NCI-H2029 treated with DMSO at 0.1 percent for 48 hours (cell line): ENCODE measurements around the gene CD177.
"Not testable (repeated sequence)": the region's sequence is repeated elsewhere in the genome, so short reads cannot be mapped to it uniquely, and the experiment has no call there.

Source experiments
- DNase-seq: peaks from one replicate; lab custom pipeline; 2025; lab: John Stamatoyannopoulos, UW

The CD177 gene, protein sequence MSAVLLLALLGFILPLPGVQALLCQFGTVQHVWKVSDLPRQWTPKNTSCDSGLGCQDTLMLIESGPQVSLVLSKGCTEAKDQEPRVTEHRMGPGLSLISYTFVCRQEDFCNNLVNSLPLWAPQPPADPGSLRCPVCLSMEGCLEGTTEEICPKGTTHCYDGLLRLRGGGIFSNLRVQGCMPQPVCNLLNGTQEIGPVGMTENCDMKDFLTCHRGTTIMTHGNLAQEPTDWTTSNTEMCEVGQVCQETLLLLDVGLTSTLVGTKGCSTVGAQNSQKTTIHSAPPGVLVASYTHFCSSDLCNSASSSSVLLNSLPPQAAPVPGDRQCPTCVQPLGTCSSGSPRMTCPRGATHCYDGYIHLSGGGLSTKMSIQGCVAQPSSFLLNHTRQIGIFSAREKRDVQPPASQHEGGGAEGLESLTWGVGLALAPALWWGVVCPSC

DNA sequence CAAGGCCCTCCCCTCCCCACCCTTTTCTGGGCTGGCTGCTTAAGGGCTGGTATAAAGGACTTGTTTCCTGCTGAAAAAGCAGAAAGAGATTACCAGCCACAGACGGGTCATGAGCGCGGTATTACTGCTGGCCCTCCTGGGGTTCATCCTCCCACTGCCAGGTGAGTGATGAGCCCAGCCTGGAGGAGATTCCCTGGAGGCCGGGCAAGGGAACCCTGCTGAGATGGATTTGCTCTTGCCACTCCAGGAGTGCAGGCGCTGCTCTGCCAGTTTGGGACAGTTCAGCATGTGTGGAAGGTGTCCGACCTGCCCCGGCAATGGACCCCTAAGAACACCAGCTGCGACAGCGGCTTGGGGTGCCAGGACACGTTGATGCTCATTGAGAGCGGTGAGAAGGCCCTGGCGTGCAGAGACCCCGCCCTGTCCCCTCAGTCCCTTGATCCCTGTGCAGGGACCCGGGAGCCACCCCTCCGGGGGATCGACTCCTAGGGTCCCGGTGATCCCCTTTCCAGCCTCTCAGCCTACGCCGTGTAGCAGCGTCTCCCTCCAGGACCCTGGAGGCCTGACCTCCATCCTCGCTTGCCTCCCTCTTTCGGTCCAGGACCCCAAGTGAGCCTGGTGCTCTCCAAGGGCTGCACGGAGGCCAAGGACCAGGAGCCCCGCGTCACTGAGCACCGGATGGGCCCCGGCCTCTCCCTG lies at the start of gene CD177:
Gene CD177 (plus strand): TSS at position 81 of the 699 bp plus-strand sequence. CDS start 29 bp downstream, at position 110.
- DNase-seq, result no peak

DNA sequence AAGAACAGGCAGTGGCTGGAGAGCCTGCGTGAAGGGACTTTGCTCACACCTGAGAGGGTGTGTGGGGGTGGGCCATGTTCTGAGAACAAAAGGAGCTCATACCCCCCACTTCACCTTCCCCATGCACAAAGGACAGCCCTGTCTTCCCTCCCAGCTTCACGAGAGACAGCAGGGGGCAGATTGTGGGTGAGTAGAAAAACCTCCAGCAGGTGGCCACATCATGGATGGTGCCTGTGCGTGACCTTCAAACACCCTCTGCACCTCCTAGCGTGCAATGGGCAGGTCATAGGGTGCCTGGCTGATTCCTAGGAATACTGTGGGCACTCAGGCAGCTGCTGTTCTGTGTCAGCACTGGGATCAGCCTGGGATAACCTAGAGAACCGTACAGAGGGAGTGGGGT lies 47.8 kb upstream of the CD177 start:
- no peak for DNase-seq

DNA sequence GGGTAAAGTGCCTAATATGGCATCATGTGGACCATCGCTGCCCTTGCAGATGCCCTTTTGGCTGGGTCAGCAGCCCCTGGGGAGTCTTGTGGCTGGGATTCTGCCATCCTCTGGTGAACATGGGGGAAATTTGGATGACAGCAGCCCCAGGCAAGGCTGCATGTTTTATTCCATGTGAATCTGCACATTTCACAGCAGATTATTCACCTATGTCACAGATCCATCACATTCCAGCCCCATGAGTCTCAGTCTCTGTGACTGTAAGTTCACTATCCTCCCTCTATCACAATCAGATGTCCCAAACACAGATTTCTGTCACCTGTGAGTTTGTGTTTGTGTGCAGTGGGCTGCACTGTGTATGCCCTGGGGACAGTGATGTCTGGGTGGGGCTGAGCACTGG lies 47.4 kb upstream of the CD177 start:
- DNase-seq, result no peak

DNA sequence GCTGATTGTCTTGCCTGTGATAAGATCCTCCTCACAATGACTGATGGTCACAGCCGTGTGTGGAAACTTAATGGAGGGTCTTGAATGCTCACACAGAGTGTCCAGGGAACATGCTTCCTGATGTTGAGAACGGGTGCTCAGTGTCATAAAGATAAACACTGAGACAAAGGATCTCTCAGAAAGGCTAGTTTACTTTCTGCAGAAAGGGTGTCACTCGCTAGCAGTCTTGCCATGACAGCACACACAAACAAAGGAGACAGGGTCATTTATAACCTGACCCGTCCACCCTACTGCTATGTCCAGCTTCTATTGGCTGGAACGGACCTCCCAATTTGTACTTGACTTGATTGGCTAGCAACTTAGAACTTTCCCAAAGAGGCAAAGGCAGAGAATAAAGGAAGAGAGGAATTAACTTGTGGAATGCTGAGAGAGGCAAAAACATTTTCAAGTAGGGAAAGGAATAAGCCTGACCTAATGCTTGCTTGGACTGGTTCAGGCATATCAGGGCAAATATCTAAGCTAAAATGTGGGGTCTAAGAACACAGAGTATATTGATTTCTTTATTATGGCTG lies 45.2 kb upstream of the CD177 start:
- DNase-seq, result no peak

DNA sequence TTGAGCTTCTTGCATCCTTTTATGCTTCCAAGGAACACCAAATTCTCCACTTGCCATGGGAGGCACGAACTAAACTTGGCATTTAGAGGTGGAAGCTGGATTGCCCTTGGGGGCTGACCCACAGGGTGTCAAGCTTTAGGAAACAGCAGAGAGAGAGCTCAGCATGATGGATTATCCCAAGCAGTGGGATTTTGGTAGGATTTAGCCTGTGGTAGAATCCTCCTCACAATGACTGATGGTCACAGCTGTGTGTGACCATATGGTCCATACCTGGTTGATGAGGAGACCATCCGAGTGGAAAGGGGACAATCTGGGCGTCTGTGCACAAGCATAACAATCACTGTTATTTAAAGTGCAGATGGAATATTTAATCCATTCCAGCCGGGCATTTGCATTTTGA lies 44.0 kb upstream of the CD177 start:
- no peak for DNase-seq

DNA sequence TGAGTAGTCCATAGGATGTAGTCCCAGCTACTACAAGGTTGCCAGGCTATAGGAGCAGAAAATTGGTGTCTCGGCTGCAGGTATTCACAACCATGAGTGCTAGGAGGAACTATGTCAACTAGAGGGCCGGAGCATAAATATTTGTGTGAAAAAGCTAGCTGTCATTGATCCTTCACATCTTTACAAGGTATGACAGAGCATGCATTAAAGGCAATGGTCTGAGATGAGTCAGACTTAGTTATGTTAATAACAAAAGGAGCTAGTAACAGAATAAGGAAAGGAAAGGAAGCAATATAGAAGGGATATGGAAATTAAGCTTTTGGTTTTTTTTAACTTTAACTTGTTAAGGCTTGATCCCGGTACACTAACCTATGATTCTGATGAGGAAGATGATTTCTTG lies 43.3 kb upstream of the CD177 start:
- DNase-seq, result no peak

DNA sequence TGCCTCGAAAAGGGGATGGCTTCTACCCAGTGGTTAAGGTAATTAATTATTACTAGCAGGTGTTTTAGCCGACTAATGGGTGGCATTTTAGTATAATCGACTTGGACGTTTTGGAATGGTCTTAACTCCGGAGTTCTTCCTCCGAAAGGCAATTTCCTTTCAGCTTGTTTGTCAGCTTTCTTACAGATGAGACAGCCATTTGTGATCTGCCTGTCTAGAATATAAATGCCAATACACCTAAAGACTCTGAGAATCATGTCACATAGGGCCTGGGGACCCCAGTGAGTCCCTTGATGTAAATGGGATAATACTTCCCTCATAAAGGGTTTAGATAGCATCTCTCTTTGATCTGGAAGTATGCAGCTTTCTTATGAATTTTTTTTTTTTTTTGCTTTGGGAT lies 42.2 kb upstream of the CD177 start:
- DNase-seq, result no peak

DNA sequence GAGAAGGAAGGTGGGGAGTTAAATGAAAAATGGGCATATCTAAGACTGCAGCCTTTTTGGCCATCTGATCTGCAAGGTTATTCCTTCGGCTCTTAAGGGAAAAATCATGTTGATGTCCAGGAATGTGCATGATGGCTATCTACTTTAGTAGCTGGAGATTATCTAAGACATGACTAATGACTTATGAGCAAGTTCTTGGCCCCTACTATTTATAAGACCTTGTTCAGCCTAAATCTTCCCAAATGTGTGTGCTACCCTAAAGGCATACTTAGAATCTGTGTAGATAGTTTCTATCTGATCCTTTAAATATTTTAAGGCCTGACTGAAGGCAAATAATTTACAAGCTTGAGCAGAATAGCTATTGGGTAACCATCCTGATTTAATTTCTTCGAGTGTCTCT lies 41.8 kb upstream of the CD177 start:
- DNase-seq, result no peak

DNA sequence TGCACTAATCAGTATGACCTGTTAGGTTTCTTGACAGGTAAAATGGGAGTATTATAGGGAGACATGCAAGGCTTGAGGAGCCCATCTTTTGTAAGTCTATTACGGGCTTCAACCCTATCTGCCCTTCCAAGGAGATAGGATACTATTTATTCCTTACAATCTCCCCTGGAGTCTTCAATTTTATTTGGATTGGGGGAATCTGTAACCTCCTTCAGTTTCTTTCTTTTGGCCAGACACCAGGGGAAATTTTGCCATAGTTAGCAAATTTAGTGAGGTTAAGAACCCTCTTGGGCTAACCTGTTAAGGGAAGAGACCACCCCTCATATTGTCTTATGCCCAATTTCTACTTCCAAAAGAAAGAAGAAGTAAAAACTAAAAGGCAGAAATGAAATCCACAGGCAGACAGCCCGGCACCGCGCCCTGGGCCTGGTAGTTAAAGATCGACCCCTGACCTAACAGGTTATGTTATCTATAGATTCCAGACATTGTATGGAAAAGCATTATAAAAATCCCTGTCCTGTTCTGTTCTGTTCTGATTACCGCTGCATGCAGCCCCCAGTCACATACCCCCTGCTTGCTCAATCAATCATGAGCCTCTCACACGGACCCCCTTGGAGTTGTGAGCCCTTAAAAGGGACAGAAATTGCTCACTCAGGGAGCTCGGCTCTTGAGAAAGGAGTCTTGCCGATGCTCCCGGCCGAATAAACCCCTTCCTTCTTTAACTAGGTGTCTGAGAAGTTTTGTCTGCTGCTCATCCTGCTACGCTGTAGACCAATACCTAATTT lies 39.6 kb upstream of the CD177 start:
- DNase-seq, result no peak

DNA sequence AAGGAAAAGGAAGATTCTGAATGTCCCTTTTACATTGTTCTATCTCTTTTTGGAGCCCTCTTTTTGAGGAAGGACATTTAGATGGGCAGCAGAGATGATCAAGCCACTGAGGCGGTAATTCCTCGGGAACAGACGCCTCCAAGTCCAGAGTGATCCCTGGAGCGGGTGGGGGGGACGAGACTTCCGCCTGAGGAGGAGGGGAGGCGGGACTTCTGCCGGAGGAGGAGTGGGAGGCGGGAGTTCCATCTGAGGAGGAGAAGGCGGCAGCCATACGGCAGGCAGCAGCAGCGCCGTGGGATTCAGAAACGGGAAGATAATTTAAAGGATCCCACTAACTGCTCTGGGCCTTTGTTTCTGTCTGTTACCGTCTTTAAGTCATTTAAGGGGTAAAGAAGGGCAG lies 37.6 kb upstream of the CD177 start:
- DNase-seq, result no peak

DNA sequence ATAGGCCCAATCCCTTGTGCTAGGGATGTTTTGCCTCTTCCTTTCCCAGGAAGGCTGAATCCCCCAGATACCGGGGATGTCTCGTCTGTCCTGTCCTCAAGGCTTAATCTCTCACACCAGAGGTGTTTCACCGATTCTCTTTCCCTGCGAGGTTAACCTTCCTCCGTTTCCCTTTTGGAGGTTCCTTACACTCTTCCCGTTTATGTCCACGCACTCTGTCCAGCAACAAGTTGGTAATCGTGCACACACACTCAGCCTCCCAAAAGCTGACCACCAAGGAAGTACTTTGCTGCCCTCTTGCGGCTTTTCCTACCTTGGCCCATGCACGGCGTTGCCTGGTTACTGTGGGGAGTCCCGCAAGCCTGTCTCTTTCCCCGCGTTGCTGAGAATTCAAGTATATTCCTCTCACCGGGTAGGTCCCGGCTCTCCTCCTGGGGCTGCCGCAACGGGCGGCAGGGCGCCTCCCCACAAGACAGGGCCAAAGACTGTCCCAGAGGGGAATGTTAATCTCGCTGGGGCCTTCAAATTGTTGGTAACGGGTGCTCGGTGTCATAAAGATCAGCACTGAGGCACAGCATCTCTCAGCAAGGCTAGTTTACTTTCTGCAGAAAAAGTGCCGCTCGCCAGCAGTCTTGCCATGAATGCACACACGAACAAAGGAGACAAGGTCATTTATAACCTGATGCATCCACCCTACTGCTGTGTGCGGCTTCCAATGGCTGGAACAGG lies 36.7 kb upstream of the CD177 start:
- peak; percentile 32 for DNase-seq

DNA sequence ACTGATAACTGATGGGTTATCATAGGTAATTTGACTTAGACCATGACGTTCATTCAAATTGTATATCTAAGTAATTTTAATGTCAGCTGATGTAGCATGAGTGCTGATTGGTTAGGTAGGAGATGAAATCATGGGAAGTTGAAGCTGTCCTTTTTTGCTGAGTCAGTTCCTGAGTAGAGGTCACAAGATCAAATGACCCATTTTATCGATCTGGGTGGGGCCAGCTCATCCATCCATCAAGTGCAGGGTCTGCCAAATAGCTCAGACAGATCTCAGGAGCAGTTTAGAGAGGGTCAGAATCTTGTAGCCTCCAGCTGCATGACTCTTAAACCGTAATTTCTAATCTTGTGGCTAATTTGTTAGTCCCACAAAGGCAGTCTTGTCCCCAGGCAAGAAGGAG lies 35.3 kb upstream of the CD177 start:
- DNase-seq, result no peak

DNA sequence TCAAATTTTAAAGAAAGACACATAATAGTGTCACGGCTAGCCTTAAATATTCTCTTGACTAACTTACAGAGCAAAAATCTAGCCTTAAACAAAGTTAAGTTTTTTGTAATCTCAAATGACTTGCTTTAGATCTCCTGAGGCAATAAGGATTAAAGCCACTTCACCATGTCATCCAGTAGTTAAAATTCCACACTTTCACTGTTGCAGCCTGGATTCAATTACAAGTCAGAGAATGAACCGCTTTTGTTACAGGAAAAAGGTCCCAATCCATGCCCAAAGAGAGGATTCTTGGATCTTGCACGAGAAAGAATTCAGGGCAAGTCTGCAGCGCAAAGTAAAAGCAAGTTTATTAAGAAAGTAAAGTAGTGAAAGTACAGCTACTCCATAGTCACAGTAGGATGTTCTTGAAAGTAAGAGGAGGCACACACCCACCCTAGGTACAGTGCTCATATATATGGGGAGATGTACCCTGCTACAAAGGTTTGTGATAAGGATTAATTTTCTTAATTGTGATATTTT lies 34.6 kb upstream of the CD177 start:
- no peak for DNase-seq

DNA sequence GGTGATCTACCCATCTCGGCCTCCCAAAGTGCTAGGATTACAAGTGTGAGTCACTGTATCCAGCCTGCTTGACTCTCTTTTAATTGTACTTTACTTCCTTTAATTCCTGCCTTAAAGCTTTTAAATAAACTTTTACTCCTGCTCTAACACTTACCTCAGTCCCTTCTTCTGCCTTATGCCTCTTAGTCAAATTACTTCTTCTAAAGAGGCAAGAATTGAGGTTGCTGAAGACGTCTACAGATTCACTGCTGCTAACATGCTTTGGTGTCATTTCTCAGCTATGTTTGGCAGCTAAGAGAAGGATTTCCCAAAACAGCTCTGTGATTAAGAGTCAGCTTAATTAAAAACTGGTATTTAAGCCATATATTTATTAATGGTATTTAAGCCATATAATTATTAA lies 32.9 kb upstream of the CD177 start:
- DNase-seq, result no peak

DNA sequence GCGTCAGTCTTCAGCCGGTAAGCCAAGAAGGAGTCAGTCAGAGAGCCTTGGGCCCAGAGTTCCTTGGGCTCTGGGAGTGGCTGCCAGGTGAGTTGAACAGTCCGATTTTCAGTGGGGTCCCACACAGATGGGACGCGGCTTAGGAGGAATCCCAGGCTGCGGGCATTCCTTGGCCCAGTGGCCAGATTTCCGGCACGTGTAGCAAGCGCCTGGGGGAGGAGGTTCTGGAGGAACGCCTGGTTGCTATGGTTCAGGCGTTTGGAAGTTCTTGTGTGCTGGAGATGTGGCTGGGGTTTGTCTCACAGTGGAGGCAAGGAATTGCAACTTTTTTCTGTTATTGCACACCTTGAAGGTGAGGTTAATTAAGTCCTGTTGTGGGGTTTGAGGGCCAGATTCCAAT lies 26.7 kb upstream of the CD177 start:
- not testable (repeated sequence) for DNase-seq

DNA sequence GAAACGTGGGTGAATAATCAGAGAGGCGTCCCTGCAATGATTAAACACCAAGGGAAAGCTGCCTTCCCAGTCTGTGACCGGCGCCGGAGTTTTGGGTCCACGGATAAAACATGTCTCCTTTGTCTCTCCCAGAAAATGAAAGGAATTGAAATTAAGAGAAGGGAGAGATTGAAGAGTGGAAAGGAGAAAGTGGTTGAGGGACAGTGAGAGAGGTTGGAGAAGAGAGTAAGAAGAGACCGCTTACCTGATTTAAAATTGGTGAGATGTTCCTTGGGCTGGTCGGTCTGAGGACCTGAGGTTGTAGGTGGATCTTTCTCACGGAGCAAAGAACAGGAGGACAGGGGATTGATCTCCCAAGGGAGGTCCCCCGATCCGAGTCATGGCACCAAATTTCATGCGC lies 24.9 kb upstream of the CD177 start:
- DNase-seq, result not testable (repeated sequence)

DNA sequence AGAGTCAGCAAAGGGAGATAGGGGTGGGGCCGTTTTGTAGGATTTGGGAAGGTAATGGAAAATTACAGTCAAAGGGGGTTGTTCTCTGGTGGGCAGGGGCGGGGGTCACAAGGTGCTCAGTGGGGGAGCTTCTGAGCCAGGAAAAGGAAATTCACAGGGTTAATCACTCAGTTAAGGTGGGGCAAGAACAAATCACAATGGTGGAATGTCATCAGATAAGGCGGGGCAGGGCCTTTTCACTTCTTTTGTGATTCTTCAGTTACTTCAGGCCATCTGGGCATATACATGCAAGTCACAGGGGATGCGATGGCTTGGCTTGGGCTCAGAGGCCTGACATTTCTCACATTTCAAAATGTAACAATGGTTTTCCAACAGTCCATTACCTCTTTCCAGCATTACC lies 24.4 kb upstream of the CD177 start:
- not testable (repeated sequence) for DNase-seq

DNA sequence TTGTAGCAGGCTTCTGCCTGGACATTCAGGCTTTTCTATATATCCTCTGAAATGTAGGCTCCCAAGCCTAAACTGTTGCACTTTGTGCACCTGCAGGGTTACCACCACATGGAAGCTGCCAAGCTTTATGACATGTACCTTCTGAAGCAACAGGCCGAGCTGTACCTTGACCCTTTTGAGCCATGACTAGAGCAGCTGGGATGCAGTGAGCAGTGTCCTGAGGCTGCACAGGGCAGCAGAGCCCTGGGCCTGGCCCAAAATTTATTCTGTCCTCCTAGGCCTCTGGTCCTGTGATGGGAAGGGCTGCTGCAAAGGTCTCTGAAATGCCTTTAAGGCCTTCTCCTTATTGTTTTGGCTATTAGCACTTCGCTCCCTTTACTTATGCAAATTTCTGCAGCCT lies 23.5 kb upstream of the CD177 start:
- DNase-seq, result no peak

DNA sequence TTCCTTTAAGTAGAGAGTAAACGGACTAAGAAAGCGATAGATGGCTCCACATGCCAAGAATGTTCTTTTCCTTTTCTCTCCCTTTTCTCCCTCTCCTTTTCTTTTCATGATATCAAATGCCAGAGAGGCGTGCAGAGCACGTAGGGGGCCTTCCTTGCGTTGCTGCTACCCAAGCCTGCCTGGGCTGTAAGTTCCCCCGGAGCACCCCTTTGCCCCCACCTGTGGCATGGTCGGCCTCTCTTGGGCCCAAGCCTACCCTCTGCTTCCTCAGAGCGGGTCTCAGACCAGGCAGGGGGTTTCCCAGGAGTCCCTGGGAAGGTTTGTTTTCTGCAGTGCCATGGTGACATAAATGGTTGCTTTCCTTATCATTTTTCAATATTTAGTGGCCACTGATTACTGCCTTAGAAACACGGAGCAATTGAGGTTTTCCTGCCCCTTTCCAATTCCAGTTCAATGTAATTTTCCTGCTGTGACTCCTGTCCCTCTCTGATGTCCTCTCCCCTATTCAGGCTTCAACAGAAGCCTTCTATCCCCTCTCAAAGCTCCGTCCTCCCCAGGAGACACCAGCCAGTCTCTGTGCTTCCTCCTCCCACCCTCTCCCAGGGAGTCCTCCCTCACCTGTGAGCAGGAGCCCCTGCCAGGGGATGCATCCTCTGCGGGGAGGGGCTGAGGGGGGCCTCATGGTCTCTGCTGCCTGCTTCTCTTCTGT lies 22.6 kb upstream of the CD177 start:
- DNase-seq, result no peak

DNA sequence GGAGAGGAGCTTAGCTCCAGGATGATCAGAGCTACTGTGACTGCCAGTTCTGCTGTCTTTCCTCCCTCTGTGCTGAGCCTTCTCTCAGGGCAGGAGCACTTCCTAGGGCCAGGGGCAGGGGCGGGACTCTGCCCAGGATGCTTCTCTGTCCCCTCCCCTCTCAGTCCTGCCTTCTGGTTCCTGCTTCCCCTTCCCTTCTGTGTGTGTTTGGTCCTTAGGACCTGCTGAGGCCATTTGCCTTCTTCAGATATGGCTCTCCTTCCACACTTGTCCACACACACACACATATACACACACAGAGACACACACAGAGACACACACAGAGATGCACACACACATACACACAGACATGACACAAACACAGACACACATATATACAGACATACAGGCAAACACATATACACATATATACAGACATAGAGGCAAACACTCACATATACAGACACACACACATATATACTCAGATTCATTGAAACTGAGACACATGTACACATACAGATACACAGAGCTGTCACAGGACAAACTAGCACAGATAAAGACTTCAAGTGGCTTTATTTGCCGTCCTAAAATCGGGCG lies 22.0 kb upstream of the CD177 start:
- DNase-seq, result no peak
